ENCODE data around the gene RBP3.

DNA sequence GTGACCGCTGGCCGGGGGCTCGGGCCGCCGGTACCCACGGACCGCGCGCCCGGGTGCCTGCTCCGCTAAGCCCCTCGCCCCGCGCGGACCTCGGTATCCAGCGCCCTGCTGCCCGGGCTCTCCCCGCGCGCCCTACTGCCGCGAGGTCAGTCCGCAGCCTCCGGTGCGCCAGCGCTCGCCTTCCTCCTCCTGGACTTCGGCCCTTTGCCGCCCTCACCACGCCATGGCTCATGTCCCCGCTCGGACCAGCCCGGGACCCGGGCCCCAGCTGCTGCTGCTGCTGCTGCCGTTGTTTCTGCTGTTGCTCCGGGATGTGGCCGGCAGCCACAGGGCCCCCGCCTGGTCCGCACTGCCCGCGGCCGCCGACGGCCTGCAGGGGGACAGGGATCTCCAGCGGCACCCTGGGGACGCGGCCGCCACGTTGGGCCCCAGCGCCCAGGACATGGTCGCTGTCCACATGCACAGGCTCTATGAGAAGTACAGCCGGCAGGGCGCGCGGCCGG is 47.7 kb upstream of the RBP3 start:
- TF ChIP-seq, protein P1, sequence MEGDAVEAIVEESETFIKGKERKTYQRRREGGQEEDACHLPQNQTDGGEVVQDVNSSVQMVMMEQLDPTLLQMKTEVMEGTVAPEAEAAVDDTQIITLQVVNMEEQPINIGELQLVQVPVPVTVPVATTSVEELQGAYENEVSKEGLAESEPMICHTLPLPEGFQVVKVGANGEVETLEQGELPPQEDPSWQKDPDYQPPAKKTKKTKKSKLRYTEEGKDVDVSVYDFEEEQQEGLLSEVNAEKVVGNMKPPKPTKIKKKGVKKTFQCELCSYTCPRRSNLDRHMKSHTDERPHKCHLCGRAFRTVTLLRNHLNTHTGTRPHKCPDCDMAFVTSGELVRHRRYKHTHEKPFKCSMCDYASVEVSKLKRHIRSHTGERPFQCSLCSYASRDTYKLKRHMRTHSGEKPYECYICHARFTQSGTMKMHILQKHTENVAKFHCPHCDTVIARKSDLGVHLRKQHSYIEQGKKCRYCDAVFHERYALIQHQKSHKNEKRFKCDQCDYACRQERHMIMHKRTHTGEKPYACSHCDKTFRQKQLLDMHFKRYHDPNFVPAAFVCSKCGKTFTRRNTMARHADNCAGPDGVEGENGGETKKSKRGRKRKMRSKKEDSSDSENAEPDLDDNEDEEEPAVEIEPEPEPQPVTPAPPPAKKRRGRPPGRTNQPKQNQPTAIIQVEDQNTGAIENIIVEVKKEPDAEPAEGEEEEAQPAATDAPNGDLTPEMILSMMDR (optimal IDR thresholded peaks at IDR 0.05 in 1 of 3, IDR thresholded peaks at IDR 0.05 in 1 of 3, conservative IDR thresholded peaks at IDR 0.05 in 1 of 3; ENCODE audit: extremely low read depth in 1 of 3, insufficient read depth in 2 of 3, low read length in 3 of 3) = no peak
- TF ChIP-seq EZH2 (IDR thresholded peaks at IDR 0.05; ENCODE audit: low read length) = no peak

Measured in keratinocyte (primary cell).